Liver (tissue), 9 donors: ENCODE results near the gene ZNF133. TPM values are rescaled to one million over a fixed set of nuclear protein-coding genes. Genes with fewer than 3 reads are reported as not detected.

ENCODE experiments used
- DNase-seq: peaks from one replicate; pipeline ENCODE4 v3.0.0-alpha.2; 2017; ENCODE audit warnings: low spot score
- H3K27ac ChIP-seq, 2 donors: one replicate each; pipeline ENCODE4 v1.7.0; 2013; ENCODE audit warnings: inconsistent platforms in 2 of 2, low read length in 2 of 2, control low read depth in 1 of 2, low read depth in 1 of 2, mild to moderate bottlenecking in 1 of 2
- H3K27me3 ChIP-seq, 4 donors: one replicate each; pipeline versions ENCODE4 v1.6.1 to v1.7.0; 2013; ENCODE audit warnings: low read length in 3 of 4, inconsistent platforms in 1 of 4, mild to moderate bottlenecking in 1 of 4, moderate library complexity in 1 of 4; ENCODE audit not compliant: control insufficient read depth in 4 of 4, insufficient read depth in 4 of 4
- H3K36me3 ChIP-seq, 4 donors: one replicate each; pipeline versions ENCODE4 v1.6.1 to v1.7.0; 2013; ENCODE audit warnings: low read length in 3 of 4, mild to moderate bottlenecking in 3 of 4, low read depth in 1 of 4, moderate library complexity in 1 of 4; ENCODE audit not compliant: control insufficient read depth in 4 of 4, insufficient read depth in 3 of 4
- H3K4me1 ChIP-seq, 4 donors: one replicate each; pipeline versions ENCODE4 v1.6.1 to v1.7.0; 2013; ENCODE audit warnings: low read length in 3 of 4, mild to moderate bottlenecking in 3 of 4, moderate library complexity in 1 of 4; ENCODE audit not compliant: control insufficient read depth in 4 of 4, insufficient read depth in 4 of 4
- H3K4me3 ChIP-seq, 3 donors: one replicate each; pipeline versions ENCODE4 v1.6.1 to v1.7.0; 2013; ENCODE audit warnings: low read length in 3 of 3, control low read depth in 1 of 3, low read depth in 1 of 3, mild to moderate bottlenecking in 1 of 3
- H3K9ac ChIP-seq, 2 donors: one replicate each; pipeline ENCODE4 v1.7.0; 2013; ENCODE audit warnings: low read length in 2 of 2, mild to moderate bottlenecking in 2 of 2, moderate library complexity in 2 of 2, control low read depth in 1 of 2, low read depth in 1 of 2
- H3K9me3 ChIP-seq, 4 donors: one replicate each; pipeline versions ENCODE4 v1.6.1 to v1.7.0; 2013; ENCODE audit warnings: low read length in 3 of 4; ENCODE audit not compliant: control insufficient read depth in 4 of 4
- EGR1 ChIP-seq, 2 donors: IDR thresholded peaks; 2 replicates each; pipeline ENCODE4 v1.6.1; 2016 to 2018; ENCODE audit warnings: antibody characterized with exemption in 2 of 2, low read depth in 2 of 2
- FOXA2 ChIP-seq: IDR thresholded peaks from 2 replicates; pipeline ENCODE4 v1.6.1; 2016; ENCODE audit warnings: antibody characterized with exemption
- HNF4A ChIP-seq, 2 donors: conservative IDR thresholded peaks; 2 replicates each; pipeline ENCODE4 v1.6.1; 2016; ENCODE audit warnings: antibody characterized with exemption in 2 of 2, mild to moderate bottlenecking in 2 of 2
- HNF4G ChIP-seq: IDR thresholded peaks from 2 replicates; pipeline ENCODE4 v1.6.1; 2016; ENCODE audit warnings: antibody characterized with exemption
- JUND ChIP-seq, 2 donors: IDR thresholded peaks; 2 replicates each; pipeline ENCODE4 v1.6.1; 2016; ENCODE audit warnings: antibody characterized with exemption in 2 of 2
- NR2F2 ChIP-seq: IDR thresholded peaks from 2 replicates; pipeline ENCODE4 v1.6.1; 2016; ENCODE audit warnings: antibody characterized with exemption
- RAD21 ChIP-seq, 2 donors: IDR thresholded peaks; 2 replicates each; pipeline ENCODE4 v1.6.1; 2016; ENCODE audit warnings: antibody characterized with exemption in 2 of 2, mild to moderate bottlenecking in 2 of 2
- RXRA ChIP-seq, 2 donors: IDR thresholded peaks; 2 replicates each; pipeline ENCODE4 v1.6.1; 2017 to 2018; ENCODE audit warnings: antibody characterized with exemption in 2 of 2, mild to moderate bottlenecking in 1 of 2
- SP1 ChIP-seq: IDR thresholded peaks from 2 replicates; pipeline ENCODE4 v1.6.1; 2018; ENCODE audit warnings: antibody characterized with exemption, mild to moderate bottlenecking
- TAF1 ChIP-seq: conservative IDR thresholded peaks from 2 replicates; pipeline ENCODE4 v1.6.1; 2016; ENCODE audit warnings: antibody characterized with exemption, mild to moderate bottlenecking
- YY1 ChIP-seq: IDR thresholded peaks from 2 replicates; pipeline ENCODE4 v1.6.1; 2016; ENCODE audit warnings: antibody characterized with exemption, mild to moderate bottlenecking
- WGBS: extraction: QIAGEN DNeasy Blood & Tissue Kit; methylation state at CpG from one replicate; pipeline ENCODE4 v1.1.7; 2013; 5-methylcytosine and 5-hydroxymethylcytosine counted together
- polyA plus RNA-seq, 2 donors: library from polyadenylated mRNA; stranded (reverse) in 1 of 2; unstranded in 1 of 2; fragments of 200-250 nt in 1 of 2; fragments of >200 nt in 1 of 2; fragmentation: Nextera tagmentation in 1 of 2; extraction: Ambion mirVana in 1 of 2; gene quantifications; one replicate each; pipeline versions ENCODE4 v1.2.1 to v1.2.3, GENCODE V29; 2013 to 2015
- total RNA-seq, 2 donors: library from RNA; depleted of rRNA; stranded (reverse); fragments of >200 nt; gene quantifications; one replicate each; pipeline ENCODE4 v1.2.3, GENCODE V29; 2014
- TF ChIP-seq, protein P1 (sequence below): fragments of 150-350 bp; IDR thresholded peaks from 2 replicates; pipeline ENCODE4 v1.5.1; 2017; ENCODE audit warnings: improper control_type of control experiment, low read depth, low read length; ENCODE audit not compliant: missing input control
- TF ChIP-seq, protein P2 (sequence below): IDR thresholded peaks from 2 replicates; pipeline ENCODE4 v1.6.1; 2016; ENCODE audit warnings: antibody characterized with exemption
- TF ChIP-seq, protein P3 (sequence below): IDR thresholded peaks from 2 replicates; pipeline ENCODE4 v1.6.1; 2016; ENCODE audit warnings: antibody characterized with exemption
- donor health status: healthy.
- donor health status: healthy.
- donor health status: healthy.
- donor health status: healthy.
- donor health status: healthy.

ZNF133 gene
- total and polyA plus RNA-seq, 4 donors, result 3.4 to 9.5 (median 6.0) TPM

DNA sequence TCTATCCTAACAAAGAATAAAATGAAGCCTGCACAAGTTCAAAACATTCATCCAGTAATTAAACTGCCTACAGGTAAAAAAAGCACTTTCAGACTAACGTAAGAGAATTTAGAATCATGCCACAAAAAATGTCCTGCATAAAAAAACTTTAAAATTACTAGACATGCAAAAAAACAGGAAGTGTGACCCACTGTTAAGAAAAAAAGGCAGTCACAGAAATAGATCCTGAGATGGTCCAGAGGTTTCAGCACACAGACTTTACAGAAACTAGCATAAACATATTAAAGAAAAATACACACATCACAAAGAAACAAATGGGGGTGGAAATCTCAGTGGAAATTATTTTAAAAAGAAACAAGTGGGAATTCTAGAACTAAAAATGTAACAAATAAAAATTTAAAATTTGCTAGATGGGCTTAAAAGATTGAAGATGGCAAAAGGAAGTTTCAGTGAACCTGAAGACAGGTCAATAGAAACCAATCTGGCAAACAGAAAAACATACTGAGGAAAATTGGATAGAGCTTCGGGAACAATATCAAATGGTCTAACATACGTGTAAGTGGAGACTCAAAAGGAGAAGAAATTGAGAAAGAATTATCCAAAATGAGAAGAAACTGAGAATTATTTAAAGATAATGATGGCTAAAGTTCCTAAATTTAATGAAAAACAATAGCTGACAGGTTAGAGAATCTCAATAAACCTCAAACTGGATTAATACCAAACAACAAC lies 3.4 kb upstream of the ZNF133 start:
- Histone ChIP-seq H3K4me1 (peaks cover 4 to 17% (median 10%) of the 10 kb centered on the region in 4 donors), H3K9me3 (peaks cover 1 to 19% (median 18%) of the 10 kb centered on the region in 4 donors), H3K4me3 (no peak overlapping the region), H3K27me3 (peaks cover 0 to 12% (median 6%) of the 10 kb centered on the region in 4 donors), H3K9ac (no peak overlapping the region), H3K27ac (no peak overlapping the region), H3K36me3 (no peaks in the 10 kb centered on the region)
- no peak for TF ChIP-seq NR2F2
- TF ChIP-seq JUND (IDR thresholded peaks at IDR 0.05), result no peak
- TF ChIP-seq, protein P1, sequence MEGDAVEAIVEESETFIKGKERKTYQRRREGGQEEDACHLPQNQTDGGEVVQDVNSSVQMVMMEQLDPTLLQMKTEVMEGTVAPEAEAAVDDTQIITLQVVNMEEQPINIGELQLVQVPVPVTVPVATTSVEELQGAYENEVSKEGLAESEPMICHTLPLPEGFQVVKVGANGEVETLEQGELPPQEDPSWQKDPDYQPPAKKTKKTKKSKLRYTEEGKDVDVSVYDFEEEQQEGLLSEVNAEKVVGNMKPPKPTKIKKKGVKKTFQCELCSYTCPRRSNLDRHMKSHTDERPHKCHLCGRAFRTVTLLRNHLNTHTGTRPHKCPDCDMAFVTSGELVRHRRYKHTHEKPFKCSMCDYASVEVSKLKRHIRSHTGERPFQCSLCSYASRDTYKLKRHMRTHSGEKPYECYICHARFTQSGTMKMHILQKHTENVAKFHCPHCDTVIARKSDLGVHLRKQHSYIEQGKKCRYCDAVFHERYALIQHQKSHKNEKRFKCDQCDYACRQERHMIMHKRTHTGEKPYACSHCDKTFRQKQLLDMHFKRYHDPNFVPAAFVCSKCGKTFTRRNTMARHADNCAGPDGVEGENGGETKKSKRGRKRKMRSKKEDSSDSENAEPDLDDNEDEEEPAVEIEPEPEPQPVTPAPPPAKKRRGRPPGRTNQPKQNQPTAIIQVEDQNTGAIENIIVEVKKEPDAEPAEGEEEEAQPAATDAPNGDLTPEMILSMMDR, result no peak
- TF ChIP-seq YY1, result no peak
- TF ChIP-seq HNF4G, result no peak
- TF ChIP-seq FOXA2, result no peak
- no peak for TF ChIP-seq HNF4A (conservative IDR thresholded peaks at IDR 0.05)
- no peak for DNase-seq
- WGBS, result 78% methylated on average over 3 of the region's 3 CpGs

DNA sequence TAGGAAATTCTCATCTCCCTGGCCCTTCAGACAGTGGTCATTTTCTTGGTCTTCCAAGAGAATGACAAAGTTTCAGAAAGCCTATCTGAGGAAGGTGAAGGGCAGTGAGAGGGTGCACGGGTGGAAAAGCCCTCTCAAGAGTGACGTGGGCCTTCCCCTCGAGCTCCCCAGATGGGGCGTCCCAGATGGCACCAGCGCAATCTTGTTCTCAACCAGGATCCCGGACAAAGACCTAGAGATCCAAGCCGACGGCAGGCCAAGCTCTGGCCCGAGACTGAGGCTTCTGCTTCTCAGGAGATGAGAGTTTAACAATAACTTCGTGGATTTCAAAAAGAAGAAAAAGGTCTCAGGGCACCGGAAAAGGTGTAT lies 797 bp upstream of the ZNF133 start:
- peaks cover 1 to 19% (median 18%) of the 10 kb centered on the region in 4 donors for H3K9me3 ChIP-seq
- H3K4me1 ChIP-seq, result peaks cover 4 to 20% (median 11%) of the 10 kb centered on the region in 4 donors
- H3K9ac ChIP-seq, result peak overlapping the region; percentile 77 to 78
- no peak for DNase-seq
- H3K4me3 ChIP-seq, result peak overlapping the region; percentile 72 to 96 (median 87)
- TF ChIP-seq HNF4A (conservative IDR thresholded peaks at IDR 0.05) (no peak), RAD21 (IDR thresholded peaks at IDR 0.05) (no peak), EGR1 (IDR thresholded peaks at IDR 0.05; ENCODE audit: low read depth in 2 of 2) (no peak), NR2F2 (no peak), SP1 (no peak), HNF4G (no peak), TAF1 (no peak), RXRA (IDR thresholded peaks at IDR 0.05) (no peak), YY1 (no peak), JUND (IDR thresholded peaks at IDR 0.05) (no peak), FOXA2 (no peak)
- TF ChIP-seq, protein P2, sequence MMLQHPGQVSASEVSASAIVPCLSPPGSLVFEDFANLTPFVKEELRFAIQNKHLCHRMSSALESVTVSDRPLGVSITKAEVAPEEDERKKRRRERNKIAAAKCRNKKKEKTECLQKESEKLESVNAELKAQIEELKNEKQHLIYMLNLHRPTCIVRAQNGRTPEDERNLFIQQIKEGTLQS, result no peak
- TF ChIP-seq, protein P3, sequence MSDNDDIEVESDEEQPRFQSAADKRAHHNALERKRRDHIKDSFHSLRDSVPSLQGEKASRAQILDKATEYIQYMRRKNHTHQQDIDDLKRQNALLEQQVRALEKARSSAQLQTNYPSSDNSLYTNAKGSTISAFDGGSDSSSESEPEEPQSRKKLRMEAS, result no peak
- TF ChIP-seq, protein P1, result no peak
- peaks cover 0 to 9% (median 3%) of the 10 kb centered on the region in 4 donors for H3K27me3 ChIP-seq
- WGBS, result 11% methylated on average over 11 of the region's 11 CpGs
- H3K27ac ChIP-seq, result peak overlapping the region; percentile 83 to 95
- H3K36me3 ChIP-seq, result peaks cover 0 to 3% (median 2%) of the 10 kb centered on the region in 4 donors
